Neuronal stem cell (in vitro differentiated cells): ENCODE results near the gene ARL6IP4.

Source experiments
- DNase-seq: peaks from one replicate; pipeline ENCODE4 v3.0.0-alpha.2; 2013; ENCODE audit warnings: low spot score
- H2AFZ ChIP-seq: one replicate; pipeline ENCODE4 v1.6.1; 2013; ENCODE audit warnings: mild to moderate bottlenecking, low read length, inconsistent platforms
- H2AK5ac ChIP-seq: 2 replicates; pipeline ENCODE4 v1.6.1; 2013; ENCODE audit warnings: low read depth, mild to moderate bottlenecking, inconsistent platforms, low read length, moderate library complexity, mixed read lengths
- H2BK120ac ChIP-seq: 2 replicates; pipeline ENCODE4 v1.6.1; 2013; ENCODE audit warnings: low read depth, mild to moderate bottlenecking, inconsistent platforms, low read length, moderate library complexity, mixed read lengths
- H2BK12ac ChIP-seq: one replicate; pipeline ENCODE4 v1.6.1; 2013; ENCODE audit warnings: low read length, inconsistent platforms
- H2BK15ac ChIP-seq: 2 replicates; pipeline ENCODE4 v1.6.1; 2013; ENCODE audit warnings: mild to moderate bottlenecking, low read length, inconsistent platforms, mixed read lengths
- H2BK5ac ChIP-seq: one replicate; pipeline ENCODE4 v1.6.1; 2013; ENCODE audit warnings: inconsistent platforms, mild to moderate bottlenecking, low read length, moderate library complexity
- H3K14ac ChIP-seq: one replicate; pipeline ENCODE4 v1.6.1; 2013; ENCODE audit warnings: low read length, inconsistent platforms
- H3K18ac ChIP-seq: 2 replicates; pipeline ENCODE4 v1.6.1; 2013; ENCODE audit warnings: low read length, inconsistent platforms
- H3K23ac ChIP-seq: 2 replicates; pipeline ENCODE4 v1.6.1; 2013; ENCODE audit warnings: low read depth, mild to moderate bottlenecking, mixed read lengths, low read length, inconsistent platforms; ENCODE audit not compliant: poor library complexity
- H3K27ac ChIP-seq: replicated peaks from 3 replicates; pipeline ENCODE4 v1.5.1; 2013; ENCODE audit warnings: low read length, inconsistent platforms
- H3K27me3 ChIP-seq, 3 experiments: 2 replicates each; pipeline ENCODE4 v1.6.1; 2013; ENCODE audit warnings: low read length in 3 of 3, mild to moderate bottlenecking in 2 of 3, inconsistent platforms in 1 of 3, low read depth in 1 of 3, mixed read lengths in 1 of 3, moderate library complexity in 1 of 3; ENCODE audit not compliant: control insufficient read depth in 3 of 3, insufficient read depth in 3 of 3
- H3K36me3 ChIP-seq, 2 donors: replicated peaks in 1 of 2; 2 replicates each; pipeline ENCODE4 v1.6.1; 2013; ENCODE audit warnings: low read length in 2 of 2; ENCODE audit not compliant: control insufficient read depth in 2 of 2, insufficient read depth in 2 of 2
- H3K4ac ChIP-seq: 2 replicates; pipeline ENCODE4 v1.6.1; 2013; ENCODE audit warnings: inconsistent platforms, mild to moderate bottlenecking, low read length, moderate library complexity
- H3K4me1 ChIP-seq, 2 donors: 1 replicate in 1 of 2; 2 replicates in 1 of 2; pipeline ENCODE4 v1.6.1; 2013; ENCODE audit warnings: low read length in 2 of 2, low read depth in 1 of 2; ENCODE audit not compliant: control insufficient read depth in 2 of 2, insufficient read depth in 1 of 2
- H3K4me2 ChIP-seq: one replicate; pipeline ENCODE4 v1.6.1; 2013; ENCODE audit warnings: mild to moderate bottlenecking, low read length, inconsistent platforms; ENCODE audit not compliant: insufficient read depth, poor library complexity, severe bottlenecking
- H3K4me3 ChIP-seq, 2 donors: 2 replicates each; pipeline ENCODE4 v1.5.1; 2013; ENCODE audit warnings: low read length in 2 of 2, mild to moderate bottlenecking in 2 of 2, inconsistent platforms in 1 of 2, moderate library complexity in 1 of 2
- H3K79me1 ChIP-seq: one replicate; pipeline ENCODE4 v1.6.1; 2013; ENCODE audit warnings: low read depth, mild to moderate bottlenecking, inconsistent platforms, low read length, moderate library complexity
- H3K9ac ChIP-seq: one replicate; pipeline ENCODE4 v1.6.1; 2013; ENCODE audit warnings: mild to moderate bottlenecking, low read depth, low read length, inconsistent platforms; ENCODE audit not compliant: poor library complexity
- H3K9me3 ChIP-seq, 2 donors: replicated peaks in 1 of 2; 2 replicates each; pipeline versions ENCODE3 to v1.6.1; 2013; ENCODE audit warnings: low read length in 2 of 2, mild to moderate bottlenecking in 2 of 2, inconsistent platforms in 1 of 2, low read depth in 1 of 2, mixed read lengths in 1 of 2, moderate library complexity in 1 of 2; ENCODE audit not compliant: control insufficient read depth in 2 of 2, insufficient read depth in 1 of 2
- H4K8ac ChIP-seq: one replicate; pipeline ENCODE4 v1.6.1; 2013; ENCODE audit warnings: low read depth, mild to moderate bottlenecking, inconsistent platforms, low read length, moderate library complexity
- H4K91ac ChIP-seq: one replicate; pipeline ENCODE4 v1.6.1; 2013; ENCODE audit warnings: low read length, low read depth, mild to moderate bottlenecking, inconsistent platforms; ENCODE audit not compliant: poor library complexity
- WGBS, 2 donors: extraction: QIAGEN DNeasy Blood & Tissue Kit; methylation state at CpG; one replicate each; pipeline ENCODE4 v1.1.7; 2013; ENCODE audit warnings: missing lambda C conversion rate in 2 of 2, mixed read lengths in 1 of 2; ENCODE audit not compliant: insufficient read length in 2 of 2, insufficient replicate concordance in 1 of 2; ENCODE audit errors: extremely low coverage in 2 of 2; 5-methylcytosine and 5-hydroxymethylcytosine counted together

Gene ARL6IP4

GRCh38 chr12:122994140-122994675, 13.7 kb downstream of the ARL6IP4 start:
- DNase-seq = no peak
- no peaks in the 10 kb centered on the region for H3K27me3 ChIP-seq
- H3K4me1 ChIP-seq = no peaks in the 10 kb centered on the region
- H2BK120ac ChIP-seq = no peak overlapping the region
- WGBS, 2 donors = no CpG with 5 or more reads among the region's 10 CpGs
- no peak overlapping the region for H2BK12ac ChIP-seq
- H3K36me3 ChIP-seq = peaks cover 0 to 6% of the 10 kb centered on the region in 2 donors
- H2BK15ac ChIP-seq = no peak overlapping the region
- H4K8ac ChIP-seq = no peak overlapping the region
- no peak overlapping the region for H4K91ac ChIP-seq
- peaks cover 2% of the 10 kb centered on the region for H3K79me1 ChIP-seq
- H3K14ac ChIP-seq = peak overlapping the region; percentile 31
- H3K9me3 ChIP-seq = no peaks in the 10 kb centered on the region
- H3K18ac ChIP-seq = no peak overlapping the region
- no peak overlapping the region for H3K9ac ChIP-seq
- no peak overlapping the region for H2AFZ ChIP-seq
- H3K23ac ChIP-seq = no peak overlapping the region
- no peak overlapping the region for H2AK5ac ChIP-seq
- no peak overlapping the region for H3K4me3 ChIP-seq
- no peak overlapping the region for H2BK5ac ChIP-seq
- H3K4me2 ChIP-seq = no peak overlapping the region
- H3K27ac ChIP-seq = no peak overlapping the region
- H3K4ac ChIP-seq = no peak overlapping the region

- no peak overlapping the region for H3K4me2 ChIP-seq
- H3K79me1 ChIP-seq = peaks cover 2% of the 10 kb centered on the region
- H3K23ac ChIP-seq = peak overlapping the region; percentile 52
- H3K9ac ChIP-seq = no peak overlapping the region
- H3K27me3 ChIP-seq = no peaks in the 10 kb centered on the region
- no peak overlapping the region for H2BK5ac ChIP-seq
- H3K4ac ChIP-seq = no peak overlapping the region
- no peak for DNase-seq
- H2BK12ac ChIP-seq = no peak overlapping the region
- no peak overlapping the region for H4K91ac ChIP-seq
- no peak overlapping the region for H2AK5ac ChIP-seq
- H4K8ac ChIP-seq = no peak overlapping the region
- no peaks in the 10 kb centered on the region for H3K9me3 ChIP-seq
- H3K4me3 ChIP-seq = no peak overlapping the region
- no peak overlapping the region for H2BK15ac ChIP-seq
- H3K14ac ChIP-seq = peak overlapping the region; percentile 44
- no peak overlapping the region for H3K27ac ChIP-seq
- peak overlapping the region; percentile 92 for H2BK120ac ChIP-seq
- H3K4me1 ChIP-seq = no peaks in the 10 kb centered on the region
- no CpG with 5 or more reads among the region's 13 CpGs for WGBS, 2 donors
- H3K36me3 ChIP-seq = peaks cover 0 to 6% of the 10 kb centered on the region in 2 donors
- peak overlapping the region; percentile 17 for H3K18ac ChIP-seq
- H2AFZ ChIP-seq = no peak overlapping the region
These were observed 14.5 kb downstream of the ARL6IP4 start for GRCh38 chr12:122994781-122995502.

- Histone ChIP-seq H2BK12ac (no peak overlapping the region), H3K4ac (no peak overlapping the region), H2AK5ac (peak overlapping the region; percentile 14), H3K9ac (no peak overlapping the region), H3K18ac (peak overlapping the region; percentile 18), H3K27me3 (no peaks in the 10 kb centered on the region), H2BK120ac (no peak overlapping the region), H3K4me2 (no peak overlapping the region), H3K36me3 (peaks cover 0 to 6% of the 10 kb centered on the region in 2 donors), H2BK5ac (peak overlapping the region; percentile 77), H2BK15ac (no peak overlapping the region), H3K23ac (peak overlapping the region; percentile 60), H3K4me1 (no peaks in the 10 kb centered on the region), H4K8ac (no peak overlapping the region), H3K27ac (no peak overlapping the region), H3K4me3 (no peak overlapping the region), H4K91ac (no peak overlapping the region), H3K79me1 (peaks cover 2% of the 10 kb centered on the region), H3K14ac (no peak overlapping the region), H3K9me3 (no peaks in the 10 kb centered on the region), H2AFZ (no peak overlapping the region)
- WGBS, 2 donors = no CpG with 5 or more reads among the region's 20 CpGs
- no peak for DNase-seq
These were observed 15.2 kb downstream of the ARL6IP4 start for GRCh38 chr12:122995503-122996187.

GRCh38 chr12:122996188-122996601, 15.7 kb downstream of the ARL6IP4 start:
- Histone ChIP-seq H2BK12ac (peak overlapping the region; percentile 90), H3K14ac (peak overlapping the region; percentile 75), H3K9ac (peak overlapping the region; percentile 44), H3K27me3 (no peaks in the 10 kb centered on the region), H2AFZ (no peak overlapping the region), H3K36me3 (peaks cover 0 to 6% of the 10 kb centered on the region in 2 donors), H3K9me3 (no peaks in the 10 kb centered on the region), H3K18ac (no peak overlapping the region), H4K91ac (no peak overlapping the region), H4K8ac (no peak overlapping the region), H2BK15ac (no peak overlapping the region), H3K4ac (no peak overlapping the region), H3K27ac (no peak overlapping the region), H3K79me1 (no peaks in the 10 kb centered on the region), H3K4me1 (no peaks in the 10 kb centered on the region), H3K4me3 (no peak overlapping the region), H2BK120ac (no peak overlapping the region), H3K23ac (no peak overlapping the region), H2BK5ac (peak overlapping the region; percentile 77), H3K4me2 (no peak overlapping the region), H2AK5ac (no peak overlapping the region)
- WGBS, 2 donors = no CpG with 5 or more reads among the region's 7 CpGs
- DNase-seq = no peak
